HG03342 (cell line): Measurements from ENCODE around the gene KIF26B.

Experiments
- ATAC-seq: cut with Tn5 transposase; IDR thresholded peaks from one replicate; pipeline ENCODE4 v1.9.1; 2021; ENCODE audit warnings: mild to moderate bottlenecking, moderate library complexity; ENCODE audit not compliant: unreplicated experiment

The KIF26B gene

DNA sequence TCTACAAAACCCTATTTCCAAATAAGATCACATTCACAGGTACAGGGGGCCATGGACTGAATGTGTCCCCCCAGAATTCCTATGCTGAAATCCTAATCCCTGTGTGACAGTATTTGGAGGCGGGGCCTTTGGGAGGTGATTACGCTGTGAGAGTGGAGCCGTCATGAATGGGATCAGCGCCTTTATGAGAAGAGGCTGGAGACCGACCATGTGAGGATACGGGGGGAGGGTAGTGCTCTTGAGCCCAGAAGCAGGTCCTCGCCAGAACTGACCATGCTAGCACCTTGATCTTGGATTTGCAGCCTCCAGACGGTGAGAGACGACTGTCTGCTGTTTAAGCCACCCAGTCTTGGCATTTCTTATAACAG lies 23.8 kb upstream of the KIF26B start:
- no peak for ATAC-seq

- ATAC-seq: no peak
These were observed 22.0 kb upstream of the KIF26B start for GRCh38 chr1:245132771-245133170.

GRCh38 chr1:245133995-245134715 lies 20.6 kb upstream of the KIF26B start:
- no peak for ATAC-seq

- no peak for ATAC-seq
These were observed 12.5 kb upstream of the KIF26B start for GRCh38 chr1:245142171-245142798.

GRCh38 chr1:245142976-245143375 lies 11.8 kb upstream of the KIF26B start:
- no peak for ATAC-seq

DNA sequence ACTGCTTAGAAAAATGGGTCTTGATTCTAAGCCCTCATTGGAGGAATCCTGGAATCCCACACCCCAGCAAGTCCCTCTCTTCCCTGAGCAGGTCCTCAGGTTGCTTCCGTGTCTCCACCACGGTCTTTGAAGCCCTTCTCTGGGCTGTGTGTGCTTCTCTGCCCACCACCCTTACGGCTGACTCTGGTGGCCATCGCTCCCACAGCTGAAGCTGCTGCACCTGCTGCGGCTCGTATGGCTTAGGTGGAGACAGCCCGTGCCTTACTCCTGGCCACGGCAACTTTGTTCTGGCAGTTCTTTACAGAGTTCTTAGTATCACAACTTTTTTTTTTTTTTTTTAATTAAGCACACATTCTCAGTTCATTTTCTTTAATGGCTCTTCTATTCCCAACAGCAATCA lies 10.9 kb upstream of the KIF26B start:
- no peak for ATAC-seq

- no peak for ATAC-seq
These were observed 6.7 kb upstream of the KIF26B start for GRCh38 chr1:245148069-245148468.

GRCh38 chr1:245148861-245149260 lies 5.9 kb upstream of the KIF26B start:
- no peak for ATAC-seq

- no peak for ATAC-seq
These were observed 1.7 kb upstream of the KIF26B start for GRCh38 chr1:245153081-245153551.

DNA sequence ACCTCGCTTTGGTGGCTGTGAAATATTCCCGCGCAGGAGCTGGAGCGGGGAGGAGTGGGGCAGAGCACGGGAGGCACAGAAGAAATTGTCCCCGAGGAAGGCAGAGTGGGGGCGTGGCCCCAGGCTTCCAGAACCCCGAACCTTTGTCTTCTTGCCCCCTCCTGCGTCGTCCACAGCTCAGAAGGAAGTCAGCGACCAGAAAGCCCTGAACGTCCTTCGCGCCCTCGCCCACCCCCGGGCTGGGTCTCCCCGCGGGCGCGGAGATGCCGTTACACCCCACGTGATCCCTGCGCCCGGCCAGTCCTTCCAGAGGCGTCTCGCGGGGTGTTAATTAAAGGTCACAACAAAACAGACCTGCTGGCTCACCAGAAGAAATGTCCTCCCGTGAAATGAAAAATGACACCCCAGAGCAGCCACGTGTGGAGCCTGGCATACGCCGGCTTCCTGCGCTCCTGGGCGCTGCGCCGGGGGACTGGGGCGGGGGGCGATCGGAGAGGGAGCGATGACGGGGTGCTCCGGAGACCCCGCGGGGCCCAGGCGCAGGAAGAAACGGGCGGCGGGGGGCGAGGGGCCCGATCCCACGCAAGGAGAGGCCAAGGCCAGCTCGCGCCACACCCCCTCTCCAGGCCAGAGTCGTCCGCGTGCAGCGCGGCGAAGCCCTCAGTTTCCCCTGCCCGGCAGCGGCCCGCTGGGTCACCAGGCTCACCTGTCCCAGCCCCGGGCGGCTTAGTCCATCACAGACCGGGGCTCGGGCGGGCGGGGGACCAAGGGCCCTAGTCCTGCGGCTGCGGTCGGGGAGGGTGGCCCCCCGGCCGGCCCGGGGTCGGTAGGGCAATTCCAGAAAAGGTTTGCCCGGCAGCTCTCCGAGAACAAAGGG lies 995 bp upstream of the KIF26B start:
- no peak for ATAC-seq

- ATAC-seq: no peak
These were observed 671 bp downstream of the KIF26B start for GRCh38 chr1:245155272-245156040.

DNA sequence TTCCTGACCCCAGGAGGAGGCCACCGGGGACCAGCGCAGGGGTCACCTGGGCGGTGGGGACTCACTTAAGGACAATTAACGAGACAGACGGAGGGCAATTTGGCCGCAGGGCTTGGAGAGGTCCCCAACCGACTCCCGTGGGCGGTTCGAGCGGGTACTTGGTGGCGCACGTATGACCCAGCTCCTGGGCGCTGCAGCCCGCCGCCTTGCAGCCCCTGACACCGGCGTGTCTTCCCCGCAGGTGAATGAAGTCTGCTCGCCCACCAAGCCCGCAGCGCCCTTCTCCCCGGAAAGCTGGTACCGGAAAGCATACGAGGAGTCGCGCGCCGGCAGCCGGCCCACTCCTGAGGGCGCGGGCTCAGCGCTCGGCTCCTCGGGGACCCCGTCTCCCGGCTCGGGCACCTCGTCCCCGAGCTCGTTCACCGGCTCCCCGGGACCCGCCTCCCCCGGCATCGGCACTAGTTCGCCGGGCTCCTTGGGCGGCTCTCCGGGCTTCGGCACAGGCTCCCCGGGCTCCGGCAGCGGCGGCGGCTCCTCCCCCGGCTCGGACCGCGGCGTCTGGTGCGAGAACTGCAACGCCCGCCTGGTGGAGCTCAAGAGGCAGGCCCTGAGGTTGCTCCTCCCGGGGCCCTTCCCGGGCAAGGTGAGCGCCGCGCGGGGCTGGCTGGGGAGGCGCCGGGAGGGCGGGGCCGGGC lies 1.4 kb downstream of the KIF26B start:
- ATAC-seq: peak; percentile 92

DNA sequence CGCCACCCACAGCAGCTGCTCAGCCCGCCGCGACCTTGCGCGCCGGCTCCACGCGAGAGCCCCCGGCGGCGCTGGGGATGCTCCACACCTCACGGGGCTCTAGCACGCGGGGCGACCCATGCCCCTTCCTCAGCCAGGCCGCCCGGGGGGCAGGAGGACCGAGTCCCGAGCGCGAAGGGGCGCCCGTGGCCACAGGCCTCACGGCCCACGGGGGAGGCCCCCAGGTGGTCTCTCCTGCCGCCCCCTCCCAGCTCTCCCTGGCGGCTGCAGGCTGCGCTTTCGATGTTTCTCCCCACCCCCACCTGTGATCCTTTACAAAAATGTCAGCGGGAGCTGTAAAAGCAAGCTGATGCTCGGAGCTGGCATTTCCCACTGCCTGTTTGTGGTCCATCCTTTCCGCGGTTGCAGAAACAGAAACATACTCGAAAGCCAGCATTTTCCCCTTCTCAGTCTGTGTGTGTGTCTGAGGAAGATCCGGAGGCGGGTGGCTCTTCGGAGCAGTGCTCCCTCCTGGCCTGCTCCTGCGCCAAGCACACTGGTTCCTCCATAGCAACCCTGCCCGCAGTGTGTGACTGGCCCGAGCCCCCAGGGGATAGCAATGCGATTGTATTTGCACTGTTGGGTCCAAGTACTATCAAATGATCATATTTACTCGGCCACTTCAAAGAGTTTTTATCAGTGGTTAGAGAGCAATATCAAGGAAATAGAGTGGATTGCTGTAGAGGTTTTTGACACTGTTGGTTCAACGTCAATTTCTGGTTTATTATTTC lies 2.1 kb downstream of the KIF26B start:
- ATAC-seq: peak; percentile 3

- no peak for ATAC-seq
These were observed 4.1 kb downstream of the KIF26B start for GRCh38 chr1:245158913-245159312.

- ATAC-seq: no peak
These were observed 5.5 kb downstream of the KIF26B start for GRCh38 chr1:245160288-245160687.

DNA sequence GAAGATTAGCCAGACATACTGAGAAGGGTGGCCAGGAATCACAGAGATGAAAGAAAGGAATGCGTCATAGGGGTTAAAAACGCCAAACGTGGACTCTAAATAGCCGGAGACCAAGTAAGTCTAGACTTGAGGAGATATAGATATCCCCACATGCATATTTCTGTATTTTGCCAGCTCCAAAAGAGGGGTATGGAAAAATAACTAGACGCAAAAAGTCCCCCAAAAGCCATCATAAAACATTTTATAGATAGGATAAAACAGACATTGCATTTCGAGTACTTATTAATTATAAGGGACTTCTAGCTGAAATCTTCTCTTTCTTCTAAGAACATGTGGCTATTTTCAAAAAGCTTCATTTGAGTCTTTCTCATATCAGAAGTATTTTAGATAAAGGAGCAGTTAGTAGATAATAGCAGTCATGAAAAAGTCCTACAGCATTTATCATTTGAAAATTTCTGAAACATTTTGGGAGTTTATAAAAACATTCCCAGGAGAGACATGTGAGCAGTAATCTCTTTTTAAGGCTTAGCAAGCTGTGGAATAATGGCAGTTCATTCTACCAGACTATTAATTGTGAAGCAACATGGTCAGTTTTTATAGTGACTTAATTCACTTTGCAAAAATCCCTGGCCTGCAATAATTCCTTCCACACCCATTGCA lies 6.1 kb downstream of the KIF26B start:
- no peak for ATAC-seq

DNA sequence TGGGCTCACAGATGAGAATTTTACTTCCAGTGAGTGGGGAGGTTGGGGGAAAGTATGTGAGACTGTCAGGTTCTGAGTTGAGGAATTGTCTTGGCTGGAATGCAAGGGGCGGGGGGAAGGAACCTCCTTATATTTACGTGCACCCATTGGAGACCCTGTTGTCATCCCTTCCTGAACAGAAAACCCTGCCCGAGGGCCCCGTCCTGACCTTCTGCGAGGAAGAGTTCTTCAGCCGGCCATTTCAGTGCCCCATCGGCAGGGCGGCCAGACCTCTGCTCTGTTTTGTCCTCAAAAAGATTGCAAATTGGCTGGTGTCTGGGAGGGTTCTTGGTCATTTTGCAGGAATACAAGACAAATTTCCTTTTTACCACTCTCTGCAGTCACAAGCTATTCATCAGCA lies 7.1 kb downstream of the KIF26B start:
- ATAC-seq: no peak

DNA sequence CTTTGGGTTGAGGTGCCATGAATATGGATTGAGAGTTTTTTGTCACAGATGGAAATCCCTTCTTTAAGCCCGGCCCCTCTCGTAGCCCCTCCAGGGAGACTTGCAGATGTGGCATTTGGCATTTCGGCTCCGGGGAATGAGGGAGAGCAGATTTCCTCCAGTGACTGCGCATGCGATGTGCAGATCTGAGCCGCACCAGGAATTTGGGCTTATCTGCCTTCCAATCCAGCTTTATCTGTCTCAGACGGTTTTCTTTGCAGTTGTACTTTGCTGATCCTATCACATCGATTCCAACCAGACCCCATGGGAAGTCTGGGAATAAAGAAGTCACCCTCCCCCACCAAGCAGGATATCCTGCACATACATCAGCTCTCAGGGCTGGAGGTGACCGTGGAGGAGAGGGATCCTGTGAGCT lies 11.7 kb downstream of the KIF26B start:
- ATAC-seq: no peak

GRCh38 chr1:245168086-245168485 lies 13.3 kb downstream of the KIF26B start:
- ATAC-seq: no peak
